SW 1271 (cell line): ENCODE measurements around the gene DNAJC13.
"Not testable (repeated sequence)": the region's sequence is repeated elsewhere in the genome, so short reads cannot be mapped to it uniquely, and the experiment has no call there.

Experiments used
- DNase-seq, 2 experiments: peaks; one replicate each; lab custom pipeline; 2025; lab: John Stamatoyannopoulos, UW

The DNAJC13 gene, protein sequence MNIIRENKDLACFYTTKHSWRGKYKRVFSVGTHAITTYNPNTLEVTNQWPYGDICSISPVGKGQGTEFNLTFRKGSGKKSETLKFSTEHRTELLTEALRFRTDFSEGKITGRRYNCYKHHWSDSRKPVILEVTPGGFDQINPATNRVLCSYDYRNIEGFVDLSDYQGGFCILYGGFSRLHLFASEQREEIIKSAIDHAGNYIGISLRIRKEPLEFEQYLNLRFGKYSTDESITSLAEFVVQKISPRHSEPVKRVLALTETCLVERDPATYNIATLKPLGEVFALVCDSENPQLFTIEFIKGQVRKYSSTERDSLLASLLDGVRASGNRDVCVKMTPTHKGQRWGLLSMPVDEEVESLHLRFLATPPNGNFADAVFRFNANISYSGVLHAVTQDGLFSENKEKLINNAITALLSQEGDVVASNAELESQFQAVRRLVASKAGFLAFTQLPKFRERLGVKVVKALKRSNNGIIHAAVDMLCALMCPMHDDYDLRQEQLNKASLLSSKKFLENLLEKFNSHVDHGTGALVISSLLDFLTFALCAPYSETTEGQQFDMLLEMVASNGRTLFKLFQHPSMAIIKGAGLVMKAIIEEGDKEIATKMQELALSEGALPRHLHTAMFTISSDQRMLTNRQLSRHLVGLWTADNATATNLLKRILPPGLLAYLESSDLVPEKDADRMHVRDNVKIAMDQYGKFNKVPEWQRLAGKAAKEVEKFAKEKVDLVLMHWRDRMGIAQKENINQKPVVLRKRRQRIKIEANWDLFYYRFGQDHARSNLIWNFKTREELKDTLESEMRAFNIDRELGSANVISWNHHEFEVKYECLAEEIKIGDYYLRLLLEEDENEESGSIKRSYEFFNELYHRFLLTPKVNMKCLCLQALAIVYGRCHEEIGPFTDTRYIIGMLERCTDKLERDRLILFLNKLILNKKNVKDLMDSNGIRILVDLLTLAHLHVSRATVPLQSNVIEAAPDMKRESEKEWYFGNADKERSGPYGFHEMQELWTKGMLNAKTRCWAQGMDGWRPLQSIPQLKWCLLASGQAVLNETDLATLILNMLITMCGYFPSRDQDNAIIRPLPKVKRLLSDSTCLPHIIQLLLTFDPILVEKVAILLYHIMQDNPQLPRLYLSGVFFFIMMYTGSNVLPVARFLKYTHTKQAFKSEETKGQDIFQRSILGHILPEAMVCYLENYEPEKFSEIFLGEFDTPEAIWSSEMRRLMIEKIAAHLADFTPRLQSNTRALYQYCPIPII (N-terminal part only)

DNA sequence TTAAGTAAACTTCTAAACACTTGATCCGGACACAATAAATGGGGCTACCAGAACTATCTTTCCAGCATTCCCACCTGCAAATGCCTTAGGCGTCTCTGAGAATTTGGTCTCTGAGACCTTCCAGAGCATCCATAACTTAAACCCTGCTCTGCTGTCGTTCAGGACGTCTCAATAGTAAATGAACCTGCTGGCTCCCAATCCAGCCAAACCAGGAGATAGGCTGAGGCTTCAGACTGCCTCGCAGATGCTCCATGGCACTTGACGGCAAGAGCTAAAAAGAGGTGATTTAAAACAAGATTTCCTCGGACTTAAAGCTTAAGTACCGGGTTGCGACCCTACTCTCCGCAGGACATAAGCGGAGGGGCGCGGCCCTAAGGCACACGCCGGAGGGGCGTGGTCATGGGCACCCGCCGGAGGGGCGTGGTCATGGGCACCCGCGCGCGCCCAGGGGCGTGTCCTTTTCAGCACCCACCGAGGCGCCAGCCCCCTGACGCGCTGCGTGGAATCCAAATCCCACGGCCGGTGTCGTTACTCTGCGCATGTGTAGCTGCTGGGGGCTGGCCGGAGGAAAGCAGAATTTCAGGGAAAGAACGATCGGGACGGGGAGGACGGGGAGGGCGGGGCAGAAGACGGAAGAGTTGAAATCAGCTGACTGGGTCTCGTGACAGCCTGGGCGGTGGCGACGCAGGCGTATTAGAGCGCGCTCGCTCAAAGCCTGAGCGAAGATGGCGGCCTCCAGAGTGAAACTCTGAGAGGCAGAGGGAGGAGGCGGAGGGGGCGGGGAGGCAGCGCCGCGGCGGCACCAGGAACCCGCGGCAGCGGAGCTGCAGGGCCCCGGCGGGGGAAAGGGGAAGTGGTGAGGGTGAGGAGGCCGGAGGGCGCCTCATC lies at the start of gene DNAJC13:
Gene DNAJC13, plus strand, starts transcription at position 696 of the 888 bp plus-strand sequence. CDS start 17,049 bp downstream, outside the sequence.
- peak; percentile 78 to 92 for DNase-seq

DNA sequence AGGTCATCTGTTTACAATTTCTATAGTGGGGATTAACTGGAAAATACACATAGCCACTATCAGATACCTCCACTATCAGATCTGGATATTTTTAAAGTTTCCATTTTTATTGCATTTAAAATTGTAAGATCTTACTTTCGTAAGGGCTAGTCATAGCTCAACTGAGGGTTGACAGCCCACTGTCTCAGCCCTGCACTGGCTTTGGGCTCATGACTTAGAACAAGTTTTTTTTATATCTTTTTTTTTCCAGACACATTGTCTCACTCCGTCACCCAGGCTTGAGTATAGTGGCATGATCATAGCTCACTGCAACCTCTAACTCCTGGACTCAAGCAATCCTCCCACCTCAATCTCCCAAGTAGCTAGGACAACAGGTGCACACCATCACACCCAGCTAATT lies 48.8 kb upstream of the DNAJC13 start:
- DNase-seq = no peak

DNA sequence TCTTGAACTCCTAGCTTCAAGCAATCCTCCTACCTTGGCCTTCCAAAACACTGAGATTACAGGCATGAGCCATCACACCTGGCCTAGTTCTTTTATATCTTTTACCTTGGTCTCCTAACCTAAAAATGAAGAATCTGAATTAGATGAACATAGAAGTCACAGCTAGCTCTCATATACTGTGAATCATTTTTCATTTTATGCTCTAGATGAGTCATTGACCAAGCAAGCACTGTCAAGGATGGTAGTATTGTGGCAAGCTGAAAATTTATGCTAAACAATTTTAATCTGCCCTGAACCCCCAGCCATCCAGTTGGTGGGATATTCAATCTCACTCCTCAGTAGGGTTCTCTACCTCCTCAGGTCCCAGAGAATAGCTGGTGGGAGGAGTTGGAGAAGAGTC lies 48.3 kb upstream of the DNAJC13 start:
- DNase-seq = no peak

DNA sequence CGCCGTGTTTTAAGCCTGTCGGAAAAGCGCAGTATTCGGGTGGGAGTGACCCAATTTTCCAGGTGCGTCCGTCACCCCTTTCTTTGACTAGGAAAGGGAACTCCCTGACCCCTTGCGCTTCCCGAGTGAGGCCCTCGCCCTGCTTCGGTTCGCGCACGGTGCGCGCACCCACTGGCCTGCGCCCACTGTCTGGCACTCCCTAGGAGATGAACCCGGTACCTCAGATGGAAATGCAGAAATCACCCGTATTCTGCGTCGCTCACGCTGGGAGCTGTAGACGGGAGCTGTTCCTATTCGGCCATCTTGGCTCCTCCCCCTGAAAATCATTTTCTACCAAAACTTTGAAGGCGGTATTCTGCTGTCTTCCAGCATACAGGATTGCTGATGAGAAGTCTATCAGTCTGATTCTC lies 40.4 kb upstream of the DNAJC13 start:
- DNase-seq = not testable (repeated sequence)

DNA sequence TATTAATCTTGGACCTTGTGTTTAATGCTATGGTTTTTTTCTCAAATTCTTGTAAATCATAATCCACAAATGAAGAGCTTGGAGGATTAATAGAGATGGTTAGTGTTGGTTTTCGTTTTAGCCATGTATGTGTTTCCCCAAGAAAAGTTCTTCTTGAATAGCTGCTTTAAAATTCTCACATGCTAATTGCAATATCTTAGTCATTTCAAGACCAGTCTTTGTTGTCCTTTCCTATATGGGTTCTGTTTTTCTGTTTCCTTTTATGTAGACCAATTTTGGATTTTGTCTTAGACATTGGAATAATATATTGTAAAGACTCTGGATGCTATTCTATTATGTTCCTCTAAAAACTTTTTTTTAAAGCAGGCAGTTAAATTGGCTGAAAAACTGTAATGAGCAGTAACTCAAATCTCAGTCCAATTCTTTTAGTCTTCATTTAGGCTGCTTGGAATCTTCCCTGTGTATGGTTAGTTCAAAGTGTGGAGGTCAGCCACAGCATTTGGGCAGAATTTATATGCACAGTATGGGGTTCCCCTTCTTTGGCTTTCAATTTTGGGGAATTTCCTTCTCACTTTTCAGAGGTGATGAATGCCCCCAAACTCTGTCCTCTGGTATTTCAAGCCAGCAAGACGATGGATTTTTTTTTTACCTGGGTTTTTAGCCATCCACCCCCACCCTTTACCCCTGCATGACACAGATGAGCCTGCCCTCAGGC lies 39.1 kb upstream of the DNAJC13 start:
- no peak for DNase-seq

DNA sequence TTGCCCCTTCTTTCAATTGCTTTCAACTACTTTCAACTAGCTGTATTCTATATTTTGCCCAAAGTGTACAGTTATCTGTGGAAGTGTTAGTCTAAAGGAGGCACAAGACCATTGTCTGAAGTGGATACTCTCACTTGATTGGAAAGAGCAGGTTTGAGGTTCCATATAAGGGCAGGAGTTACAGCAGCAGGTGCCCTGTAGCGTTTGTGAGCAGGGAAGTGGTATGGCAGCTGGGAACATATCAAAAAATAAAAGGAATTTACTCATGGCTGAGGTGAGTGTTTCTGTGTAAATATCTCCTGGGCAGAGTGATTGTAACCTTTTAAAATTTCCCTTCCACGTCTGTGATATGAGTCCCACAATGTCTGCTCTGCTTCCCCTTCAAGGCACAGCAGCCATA lies 38.5 kb upstream of the DNAJC13 start:
- no peak for DNase-seq

DNA sequence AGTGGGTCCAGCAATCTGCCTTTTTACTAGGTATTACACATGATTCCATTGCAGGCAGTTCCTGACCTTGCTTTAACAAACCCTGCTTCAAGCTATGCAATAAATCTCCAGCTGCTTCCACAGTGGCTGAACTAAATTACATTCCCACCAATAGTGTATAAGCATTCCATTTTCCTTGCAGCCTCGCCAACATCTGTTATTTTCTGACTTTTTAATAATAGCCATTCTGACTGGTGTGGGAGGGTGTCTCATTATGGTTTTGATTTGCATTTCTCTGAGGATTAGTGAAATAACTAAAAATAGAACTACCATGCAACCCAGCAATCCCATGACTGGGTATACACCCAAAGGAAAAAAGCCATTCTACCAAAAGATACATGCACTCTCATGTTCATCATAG lies 36.4 kb upstream of the DNAJC13 start:
- no peak for DNase-seq

DNA sequence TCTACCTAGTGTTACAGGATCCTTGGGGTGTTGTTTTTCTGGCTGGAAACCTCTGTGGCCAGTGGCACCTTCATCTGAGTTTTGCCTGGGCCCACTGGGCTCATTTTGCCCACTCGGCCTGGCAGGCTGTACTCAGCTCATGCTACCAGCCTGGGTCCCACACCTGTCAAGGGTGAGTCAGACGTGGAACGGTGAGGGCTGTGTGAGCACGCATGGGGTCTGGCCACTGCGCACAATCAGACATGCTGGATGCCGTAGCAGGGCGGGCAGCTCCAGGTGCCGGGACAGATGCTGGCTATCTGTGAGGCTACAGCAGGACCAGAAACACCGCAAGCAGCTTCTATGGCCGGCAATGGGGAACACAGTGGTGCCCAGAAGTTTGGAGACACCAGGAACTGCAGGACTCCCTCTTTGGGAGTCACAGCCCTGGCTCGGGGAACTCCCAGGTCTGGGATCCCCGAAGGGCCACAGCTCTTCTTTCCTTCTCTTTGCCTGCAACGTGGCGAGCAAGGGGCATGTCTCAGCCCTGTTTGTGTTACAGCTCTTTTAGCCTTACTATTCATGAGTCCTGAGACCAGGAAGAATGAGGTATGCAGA lies 35.9 kb upstream of the DNAJC13 start:
- DNase-seq = no peak

DNA sequence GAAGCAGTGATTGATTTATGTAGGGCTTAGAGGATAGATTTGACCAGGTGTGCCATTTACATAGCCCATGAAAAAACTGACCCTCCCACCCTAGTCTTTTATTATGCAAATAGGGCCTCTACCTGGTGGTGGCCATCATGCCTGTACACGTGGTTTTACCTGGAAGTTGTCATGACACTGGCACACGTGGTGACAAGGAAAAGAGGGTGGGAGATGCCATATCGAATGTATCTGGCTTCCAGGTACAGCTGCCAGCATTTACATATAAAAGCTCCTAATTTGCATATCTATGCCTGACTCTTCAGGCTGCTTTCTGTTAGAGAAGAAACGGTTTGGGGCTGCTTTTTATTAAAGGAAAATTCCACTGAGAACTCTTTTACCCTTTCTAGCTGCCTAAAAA lies 35.0 kb upstream of the DNAJC13 start:
- DNase-seq = no peak

DNA sequence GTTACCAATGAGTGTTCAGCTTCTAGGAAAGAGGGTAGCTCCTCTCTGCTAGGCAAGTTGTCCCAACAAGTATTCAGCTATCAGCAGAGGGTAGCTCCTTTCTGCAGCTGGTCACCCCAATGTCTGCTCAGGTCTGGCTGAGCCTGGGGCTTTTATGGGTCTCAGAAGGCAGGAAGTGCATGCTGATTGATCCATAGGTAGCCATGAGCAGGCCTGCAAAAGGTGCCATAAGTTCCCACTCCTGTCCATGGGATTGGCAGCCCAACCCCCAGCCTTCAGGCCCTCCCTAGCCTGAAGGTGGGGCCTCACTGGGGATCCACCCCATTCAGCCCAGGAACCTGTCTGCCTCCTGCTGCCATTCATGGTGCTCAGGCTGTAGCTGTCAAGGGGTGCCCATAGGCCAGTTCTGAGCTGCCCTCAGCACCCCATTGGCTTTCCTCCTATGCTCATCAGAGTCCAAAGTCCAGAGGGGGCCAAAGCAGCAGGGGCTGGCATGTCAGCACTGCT lies 34.6 kb upstream of the DNAJC13 start:
- no peak for DNase-seq

DNA sequence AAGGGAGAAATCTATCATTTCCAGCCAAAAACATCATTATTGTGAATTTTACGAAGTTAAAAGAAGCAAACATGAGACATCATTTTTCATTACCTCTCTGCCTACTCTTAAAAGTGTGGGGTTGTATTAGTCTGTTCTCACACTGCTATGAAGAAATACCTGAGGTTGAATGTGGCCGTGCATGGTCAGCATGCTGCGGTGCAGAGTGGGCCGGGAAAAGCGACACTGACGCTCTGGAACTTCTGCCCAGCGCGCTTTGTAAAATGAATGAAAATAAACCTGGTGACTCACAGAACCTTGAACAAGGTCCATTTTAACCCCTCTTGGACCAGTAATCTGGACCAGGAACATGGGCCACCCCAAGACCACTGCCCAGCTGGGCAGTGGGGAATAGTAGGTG lies 31.0 kb upstream of the DNAJC13 start:
- no peak for DNase-seq

DNA sequence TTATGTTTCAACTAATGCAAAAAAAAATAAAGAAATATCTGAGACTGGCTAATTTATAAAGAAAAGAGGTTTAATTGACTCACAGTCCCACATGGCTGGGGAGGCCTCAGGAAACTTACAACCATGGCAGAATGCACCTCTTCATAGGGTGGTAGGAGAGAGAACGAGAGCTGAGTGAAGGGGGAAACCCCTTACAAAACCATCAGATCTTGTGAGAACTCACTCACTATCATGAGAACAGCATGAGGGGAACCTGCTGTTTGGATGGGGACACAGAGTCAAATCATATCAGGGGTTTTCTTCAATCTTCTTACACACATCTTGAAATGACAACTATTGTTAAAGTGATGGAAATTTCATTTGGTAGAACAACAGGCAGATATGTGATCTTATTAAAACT lies 24.6 kb upstream of the DNAJC13 start:
- DNase-seq = not testable (repeated sequence)

DNA sequence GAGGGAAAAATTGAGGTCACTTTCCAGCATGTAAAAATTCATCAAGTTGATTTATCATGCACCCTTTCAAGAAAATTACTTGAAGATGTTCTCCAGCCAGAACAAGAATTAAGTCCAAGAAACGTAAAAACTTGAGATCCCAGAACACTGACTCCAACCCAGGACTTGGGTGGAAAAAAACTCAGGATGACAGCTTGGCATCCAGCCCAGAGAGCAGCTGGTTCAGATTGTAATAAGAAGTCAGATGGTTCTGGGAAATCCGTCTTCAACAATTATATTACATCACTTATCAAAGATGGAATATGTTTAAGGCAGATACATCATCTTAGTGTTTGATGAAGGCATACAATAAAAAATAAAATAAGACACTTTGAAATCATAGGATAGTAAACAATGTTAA lies 23.0 kb upstream of the DNAJC13 start:
- no peak for DNase-seq

DNA sequence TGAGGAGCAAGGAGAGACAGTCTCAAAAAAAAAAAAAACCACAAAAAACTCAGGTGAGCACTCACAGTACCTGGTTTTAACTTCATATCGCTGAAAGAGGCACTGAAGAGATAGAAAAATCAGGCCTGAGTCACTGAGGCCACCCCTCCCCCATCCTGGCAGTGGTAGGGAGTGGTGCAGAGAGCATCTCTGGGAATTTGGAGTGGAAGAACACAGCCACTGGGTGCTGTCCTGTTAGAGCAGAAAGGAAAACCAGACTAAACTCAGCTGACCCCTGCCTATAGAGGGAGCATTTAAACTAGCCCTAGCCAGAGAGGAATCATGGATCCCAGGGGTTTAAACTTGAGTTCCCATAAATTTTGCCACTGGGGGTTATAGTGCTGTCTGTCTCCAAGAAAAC lies 22.2 kb upstream of the DNAJC13 start:
- no peak for DNase-seq

DNA sequence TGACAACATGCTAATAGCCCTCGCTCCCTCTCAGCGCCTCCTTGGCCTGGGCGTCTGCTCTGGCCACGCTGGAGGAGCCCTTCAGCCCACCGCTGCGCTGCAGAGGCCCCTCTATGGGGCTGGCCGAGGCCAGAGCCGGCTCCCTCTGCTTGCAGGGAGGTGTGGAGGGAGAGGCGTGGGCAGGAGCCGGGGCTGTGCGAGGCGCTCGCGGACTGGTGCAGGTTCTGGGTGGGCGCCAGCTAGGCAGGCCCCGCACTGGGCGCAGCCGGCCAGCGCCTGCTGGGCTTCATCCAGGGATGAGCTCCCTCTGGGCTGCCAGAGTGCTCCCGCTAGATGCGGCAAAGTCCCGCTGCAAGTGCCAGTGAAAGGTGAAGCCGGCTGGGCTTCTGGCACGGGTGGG lies 21.0 kb upstream of the DNAJC13 start:
- no peak for DNase-seq

DNA sequence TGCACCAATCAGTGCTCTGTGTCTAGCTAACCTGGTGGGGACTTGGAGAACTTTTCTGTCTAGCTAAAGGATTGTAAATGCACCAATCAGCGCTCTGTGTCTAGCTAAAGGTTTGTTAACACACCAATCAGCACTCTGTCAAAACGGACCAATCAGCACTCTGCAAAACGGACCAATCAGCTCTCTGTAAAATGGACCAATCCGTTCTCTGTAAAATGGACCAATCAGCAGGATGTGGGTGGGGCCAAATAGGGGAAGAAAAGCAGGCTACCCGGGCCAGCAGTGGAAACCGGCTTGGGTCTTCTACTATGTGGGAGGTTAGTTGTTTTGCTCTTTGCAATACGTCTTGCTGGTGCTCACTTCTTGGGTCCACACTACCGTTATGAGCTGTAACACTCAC lies 20.5 kb upstream of the DNAJC13 start:
- DNase-seq = not testable (repeated sequence)

DNA sequence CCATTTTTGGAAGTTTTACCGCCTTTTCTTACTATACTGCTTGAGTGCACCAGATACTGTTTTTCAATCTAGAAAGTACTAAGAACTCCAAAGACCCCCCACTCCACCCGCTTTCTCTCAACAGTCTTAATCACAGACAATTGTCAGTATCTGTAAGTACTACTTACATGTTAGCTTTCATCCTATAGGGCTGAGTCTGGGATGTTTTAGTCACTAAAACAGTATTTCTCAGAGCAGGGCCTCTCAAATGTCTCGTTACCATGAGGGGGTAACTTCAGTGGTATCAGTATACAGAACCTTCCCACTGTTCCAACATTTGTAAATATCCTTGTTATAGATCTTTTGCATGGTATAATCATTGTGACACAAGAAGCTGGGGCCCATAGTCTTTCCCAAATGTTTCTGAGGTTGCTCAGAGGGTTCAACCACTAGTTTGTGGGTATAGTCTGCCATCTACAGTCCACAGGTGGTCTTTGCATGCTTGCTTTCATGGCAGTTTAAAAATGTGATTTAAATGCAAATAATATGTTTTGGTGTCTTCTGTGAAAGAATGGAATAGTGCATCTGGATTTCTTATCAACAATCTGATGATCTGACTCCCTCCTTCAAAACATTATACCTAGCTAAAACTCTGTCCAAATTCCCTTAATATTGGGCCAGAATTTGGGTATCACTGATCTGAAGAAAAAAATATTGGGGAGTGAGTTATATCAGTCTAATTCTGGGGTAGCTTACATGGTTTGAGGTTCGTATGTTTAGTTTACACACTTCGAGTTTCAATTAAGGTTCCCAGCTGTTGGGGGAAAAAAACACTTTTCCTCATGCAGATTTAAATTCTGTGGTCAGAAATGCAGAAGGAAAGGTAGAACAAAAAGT lies 18.0 kb upstream of the DNAJC13 start:
- peak in 1 of 2 experiments; percentile 26 for DNase-seq

DNA sequence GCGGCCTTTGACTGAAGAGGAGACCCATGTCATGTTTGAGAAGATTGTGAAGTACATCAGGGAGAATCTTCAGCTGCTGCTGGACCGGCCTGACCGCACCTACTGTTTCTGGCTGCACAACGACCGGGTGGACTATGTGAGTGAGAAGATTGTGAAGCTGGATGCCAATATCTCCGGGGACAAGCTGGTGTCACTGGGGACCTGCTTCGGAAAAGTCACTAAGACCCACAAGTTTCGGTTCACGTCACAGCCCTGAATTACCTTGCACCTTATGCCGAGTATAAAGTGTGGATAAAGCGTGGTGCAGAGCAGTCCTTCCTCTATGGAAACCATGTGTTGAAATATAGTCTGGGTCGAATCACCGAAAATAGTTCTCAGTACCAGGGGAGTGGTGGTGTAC lies 16.0 kb upstream of the DNAJC13 start:
- DNase-seq = no peak

DNA sequence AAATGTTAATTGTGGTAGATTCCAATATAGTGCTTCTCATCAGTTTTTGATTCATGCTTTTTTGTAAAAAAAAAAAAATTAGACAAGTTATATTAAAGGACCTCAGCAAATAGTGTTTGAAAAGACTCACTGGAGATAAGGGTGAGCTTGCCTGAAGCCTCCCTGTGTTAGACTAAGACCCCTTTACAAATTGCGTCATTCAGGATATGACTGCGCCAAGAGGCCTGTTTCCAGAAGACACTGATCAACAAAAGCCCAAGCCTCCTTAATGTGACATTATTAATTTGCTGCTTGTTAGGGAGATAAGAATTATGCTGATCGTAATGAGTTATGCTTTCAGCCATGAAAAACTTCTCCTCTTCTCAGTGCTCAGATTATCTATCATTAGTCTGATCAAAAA lies 13.0 kb upstream of the DNAJC13 start:
- DNase-seq = no peak
